Adrenal gland (tissue), 12 donors: ENCODE data around the gene SPAG16. TPM values are rescaled to one million over a fixed set of nuclear protein-coding genes. Genes with fewer than 3 reads are reported as not detected.

ENCODE experiments used
- DNase-seq, 7 donors: peaks; one replicate each; pipeline ENCODE4 v3.0.0-alpha.2; 2019 to 2020
- H3K27ac ChIP-seq, 5 donors: fragments of 200-600 bp; sonication (generic) in 4 of 5; 1 replicate in 3 of 5; 2 replicates in 2 of 5; pipeline versions ENCODE4 v1.5.1 to v1.8.0; 2016 to 2020; ENCODE audit warnings: mild to moderate bottlenecking in 1 of 5
- H3K27me3 ChIP-seq: fragments of 200-600 bp; 2 replicates; pipeline ENCODE4 v1.8.0; 2021
- H3K36me3 ChIP-seq, 2 donors: fragments of 200-600 bp; replicated peaks in 1 of 2; 1 replicate in 1 of 2; 2 replicates in 1 of 2; pipeline versions ENCODE4 v1.5.1 to v1.8.0; 2018 to 2022
- H3K4me1 ChIP-seq, 2 donors: fragments of 200-600 bp; replicated peaks in 1 of 2; 1 replicate in 1 of 2; 2 replicates in 1 of 2; pipeline versions ENCODE4 v1.5.1 to v1.8.0; 2018 to 2021
- H3K4me3 ChIP-seq, 4 donors: fragments of 200-600 bp; sonication (generic) in 3 of 4; one replicate each; pipeline ENCODE4 v1.5.1; 2016 to 2018
- H3K9me3 ChIP-seq, 3 donors: fragments of 200-600 bp; sonication (generic) in 1 of 3; replicated peaks in 1 of 3; 1 replicate in 2 of 3; 2 replicates in 1 of 3; pipeline versions ENCODE4 v1.5.1 to v1.8.0; 2016 to 2021
- CTCF ChIP-seq, 6 experiments: fragments of 450-650 bp in 4 of 6; fragments of 200-600 bp in 2 of 6; sonication (generic) in 1 of 6; IDR thresholded peaks; 1 replicate in 5 of 6; 2 replicates in 1 of 6; pipeline versions ENCODE4 v1.5.1 to v1.8.0; 2016 to 2021; ENCODE audit warnings: antibody characterized with exemption in 6 of 6, mild to moderate bottlenecking in 2 of 6, moderate library complexity in 1 of 6
- POLR2A ChIP-seq, 2 donors: fragments of 450-650 bp; IDR thresholded peaks; one replicate each; pipeline ENCODE4 v1.6.1; 2017; ENCODE audit warnings: antibody characterized with exemption in 2 of 2, mild to moderate bottlenecking in 2 of 2, moderate library complexity in 1 of 2
- WGBS, 4 donors: extraction: QIAGEN DNeasy Blood & Tissue Kit in 2 of 4; methylation state at CpG; one replicate each; pipeline versions ENCODE4 v1.1.5 to v1.1.7; 2013 to 2017; 5-methylcytosine and 5-hydroxymethylcytosine counted together
- intact Hi-C, 2 donors: fragments of 100-400 bp; cut with DNase I; formaldehyde crosslinking; loops; one replicate each; pipeline versions ENCODE4 v1.14.1 to v1.15.0; 2022 to 2023
- polyA plus RNA-seq, 3 donors: library from polyadenylated mRNA; stranded (reverse); fragments of 200-250 nt in 2 of 3; fragments of 350-450 nt in 1 of 3; fragmentation: Illumina TruSeq in 1 of 3; extraction: RNeasy Lipid Tissue Mini Kit (QIAGEN cat#74804) in 1 of 3; gene quantifications; one replicate each; pipeline ENCODE4 v1.2.3, GENCODE V29; 2013 to 2014
- total RNA-seq, 9 donors: library from RNA; depleted of rRNA in 4 of 9; stranded (reverse); fragments of >200 nt in 4 of 9; fragments of 120-200 nt in 1 of 9; fragmentation: NEBNext Ultra II Directional in 1 of 9; extraction: Animal tissue kit (Norgen Biotek cat#: 25700) in 1 of 9; gene quantifications; one replicate each; pipeline versions ENCODE4 v1.1.0 to v1.2.4, GENCODE V29; 2013 to 2023
- donor health status: healthy with polysubstance abuse.
- donor health status: Bipolar disorder and iron deficiency.
- donor health status: DM: yes; HTN: yes; CAD: no.
- donor health status: DM: no; HTN: no; CAD: no.
- donor health status: DM: no; HTN: no; CAD: no.
- donor health status: DM: yes; HTN: yes; CAD: no.

Gene SPAG16
- total and polyA plus RNA-seq, 12 donors = 12.4 to 45.3 (median 21.8) TPM

DNA sequence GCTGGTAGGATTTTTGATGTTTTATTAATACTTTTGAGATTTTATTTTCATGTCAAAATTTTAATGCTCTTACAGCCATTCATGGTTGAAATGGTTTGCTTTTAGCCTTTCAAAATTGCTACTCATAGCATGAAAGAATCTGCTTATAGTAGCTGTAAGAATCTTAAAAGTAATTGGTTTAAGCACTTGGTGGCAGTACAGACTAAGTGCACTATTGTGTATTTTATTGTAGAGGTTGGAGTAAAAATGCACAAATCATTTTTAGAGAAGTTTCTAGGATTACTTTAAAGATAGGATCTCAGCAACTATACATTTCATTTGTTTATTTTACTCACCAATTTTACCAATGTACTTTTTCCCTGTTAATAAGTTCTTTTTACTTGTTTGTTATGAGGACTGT lies 205.8 kb downstream of the SPAG16 start:
- TF ChIP-seq CTCF (IDR thresholded peaks at IDR 0.05) = no peak
- no peaks in the 10 kb centered on the region for H3K4me1 ChIP-seq
- no peaks in the 10 kb centered on the region for H3K9me3 ChIP-seq
- no peak overlapping the region for H3K27ac ChIP-seq
- no peak overlapping the region for H3K4me3 ChIP-seq
- intact Hi-C loops = no loop called here
- DNase-seq = no peak
- H3K27me3 ChIP-seq = no peaks in the 10 kb centered on the region
- no peaks in the 10 kb centered on the region for H3K36me3 ChIP-seq

DNA sequence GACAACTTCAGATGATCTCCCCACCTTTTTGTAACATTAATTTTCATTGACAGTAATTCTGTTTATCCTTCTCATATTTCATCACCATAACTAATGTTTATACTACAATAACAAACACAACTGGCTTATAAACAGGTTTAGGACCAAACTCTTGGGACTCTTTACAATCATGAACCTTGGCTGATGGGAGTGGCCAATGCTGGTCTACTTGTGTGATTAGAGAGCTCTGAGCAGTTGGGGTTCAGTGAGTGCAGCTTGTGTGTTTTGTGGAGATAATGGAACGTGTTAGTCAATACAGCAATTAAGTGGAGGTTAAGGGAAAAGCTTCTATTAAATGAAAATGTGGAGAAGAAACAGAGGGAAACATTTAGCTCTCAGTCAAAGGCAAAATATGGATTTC lies 207.1 kb downstream of the SPAG16 start:
- H3K36me3 ChIP-seq = no peaks in the 10 kb centered on the region
- intact Hi-C loops = no loop called here
- no peaks in the 10 kb centered on the region for H3K27me3 ChIP-seq
- no peak overlapping the region for H3K4me3 ChIP-seq
- H3K9me3 ChIP-seq = no peaks in the 10 kb centered on the region
- WGBS, 4 donors = 63 to 94% (median 78%) methylated on average over 1 of the region's 1 CpG
- no peak for DNase-seq
- H3K27ac ChIP-seq = no peak overlapping the region
- no peaks in the 10 kb centered on the region for H3K4me1 ChIP-seq
- no peak for TF ChIP-seq CTCF (IDR thresholded peaks at IDR 0.05)
- TF ChIP-seq POLR2A (IDR thresholded peaks at IDR 0.05) = no peak

GRCh38 chr2:213496226-213496625 lies 212.0 kb downstream of the SPAG16 start:
- TF ChIP-seq CTCF (IDR thresholded peaks at IDR 0.05) (no peak), POLR2A (IDR thresholded peaks at IDR 0.05) (no peak)
- no peak overlapping the region for H3K4me3 ChIP-seq
- 71 to 79% (median 74%) methylated on average over 2 of the region's 2 CpGs for WGBS, 4 donors

GRCh38 chr2:213500881-213501280 lies 216.6 kb downstream of the SPAG16 start:
- Histone ChIP-seq H3K36me3 (no peaks in the 10 kb centered on the region), H3K9me3 (no peaks in the 10 kb centered on the region), H3K4me3 (no peak overlapping the region), H3K27ac (no peak overlapping the region), H3K27me3 (no peaks in the 10 kb centered on the region), H3K4me1 (no peaks in the 10 kb centered on the region)
- DNase-seq = no peak
- intact Hi-C loops = no loop called here
- WGBS, 4 donors = 70 to 89% (median 82%) methylated on average over 1 of the region's 1 CpG
- TF ChIP-seq CTCF (IDR thresholded peaks at IDR 0.05) (no peak), POLR2A (IDR thresholded peaks at IDR 0.05) (no peak)

More at GRCh38 chr2:213496226-213496625, 212.0 kb downstream of the SPAG16 start:
- intact Hi-C loops = no loop called here
- Histone ChIP-seq H3K36me3 (no peaks in the 10 kb centered on the region), H3K4me1 (no peaks in the 10 kb centered on the region), H3K9me3 (no peaks in the 10 kb centered on the region), H3K27me3 (no peaks in the 10 kb centered on the region), H3K27ac (no peak overlapping the region)
- no peak for DNase-seq
